H1 (cell line): ENCODE measurements around the gene ATP1A1. TPM values are rescaled to one million over a fixed set of nuclear protein-coding genes. Genes with fewer than 3 reads are reported as not detected.

Source experiments
- CTCF ChIA-PET: fragments of 300-600 bp; sonication (Branson Sonifier 250); formaldehyde crosslinking; loops from one replicate; lab custom pipeline; 2021; ENCODE audit not compliant: partially characterized antibody; lab: Charles Lee
- POLR2A ChIA-PET: fragments of 300-600 bp; sonication (Branson Sonifier 250); formaldehyde crosslinking; loops from one replicate; lab custom pipeline; 2021; ENCODE audit warnings: inconsistent platforms; ENCODE audit not compliant: partially characterized antibody; lab: Charles Lee
- DNase-seq, 2 experiments: peaks; one replicate each; pipeline versions ENCODE4 v3.0.0 to v3.0.0-alpha.2; 2010 to 2022; ENCODE audit warnings: low spot score in 2 of 2, low read depth in 1 of 2, mixed read lengths in 1 of 2
- FAIRE-seq: peaks from 2 replicates; lab custom pipeline; 2011; peaks lifted over from hg19 to GRCh38; lab: Jason Lieb, UNC
- H2AFZ ChIP-seq: 2 replicates; pipeline ENCODE4 v1.8.1; 2012; ENCODE audit warnings: low read length, inconsistent platforms
- H2AK5ac ChIP-seq: 2 replicates; pipeline ENCODE4 v1.6.1; 2013; ENCODE audit warnings: low read depth, low read length
- H2BK120ac ChIP-seq: replicated peaks from 2 replicates; pipeline ENCODE3; 2013; ENCODE audit warnings: low read depth, low read length, inconsistent platforms
- H2BK12ac ChIP-seq: 2 replicates; pipeline ENCODE4 v1.6.1; 2013; ENCODE audit warnings: low read depth, low read length
- H2BK15ac ChIP-seq: 2 replicates; pipeline ENCODE4 v1.6.1; 2013; ENCODE audit warnings: low read length
- H2BK20ac ChIP-seq: 2 replicates; pipeline ENCODE4 v1.6.1; 2013; ENCODE audit warnings: low read length
- H2BK5ac ChIP-seq: 2 replicates; pipeline ENCODE4 v1.6.1; 2013; ENCODE audit warnings: low read depth, low read length
- H3K14ac ChIP-seq: 2 replicates; pipeline ENCODE4 v1.6.1; 2013; ENCODE audit warnings: inconsistent platforms; ENCODE audit not compliant: insufficient read length
- H3K18ac ChIP-seq: 2 replicates; pipeline ENCODE4 v1.6.1; 2013; ENCODE audit warnings: low read length; ENCODE audit errors: extremely low read depth
- H3K23ac ChIP-seq: 2 replicates; pipeline ENCODE4 v1.6.1; 2013; ENCODE audit warnings: inconsistent platforms; ENCODE audit not compliant: insufficient read length
- H3K23me2 ChIP-seq: 2 replicates; pipeline ENCODE4 v1.6.1; 2013; ENCODE audit warnings: low read depth, low read length
- H3K27ac ChIP-seq: 2 replicates; pipeline ENCODE4 v1.6.1; 2011; ENCODE audit warnings: low read depth, low read length, inconsistent platforms
- H3K27me3 ChIP-seq, 4 experiments: replicated peaks in 1 of 4; 1 replicate in 1 of 4; 2 replicates in 3 of 4; pipeline versions ENCODE4 v1.6.1 to v1.8.1; 2011 to 2013; ENCODE audit warnings: low read length in 3 of 4, mild to moderate bottlenecking in 3 of 4, inconsistent platforms in 2 of 4, mixed read lengths in 2 of 4, moderate library complexity in 1 of 4; ENCODE audit not compliant: control insufficient read depth in 3 of 4, insufficient read depth in 3 of 4; ENCODE audit errors: extremely low read depth in 1 of 4
- H3K36me3 ChIP-seq, 4 experiments: 2 replicates each; pipeline versions ENCODE4 v1.6.1 to v1.8.1; 2011 to 2013; ENCODE audit warnings: mild to moderate bottlenecking in 4 of 4, low read length in 3 of 4, moderate library complexity in 2 of 4, control low read depth in 1 of 4, inconsistent platforms in 1 of 4; ENCODE audit not compliant: insufficient read depth in 4 of 4, control insufficient read depth in 2 of 4
- H3K4ac ChIP-seq: replicated peaks from 2 replicates; pipeline ENCODE3; 2013; ENCODE audit warnings: low read length, low read depth, mixed read lengths, inconsistent platforms; ENCODE audit not compliant: insufficient read length
- H3K4me1 ChIP-seq, 4 experiments: replicated peaks in 1 of 4; 1 replicate in 1 of 4; 2 replicates in 3 of 4; pipeline versions ENCODE4 v1.6.1 to v1.8.1; 2011 to 2013; ENCODE audit warnings: low read length in 3 of 4, inconsistent platforms in 2 of 4, mixed read lengths in 1 of 4; ENCODE audit not compliant: insufficient read depth in 4 of 4, control insufficient read depth in 3 of 4
- H3K4me2 ChIP-seq, 2 experiments: 2 replicates each; pipeline versions ENCODE4 v1.6.1 to v1.8.1; 2011 to 2013; ENCODE audit warnings: low read depth in 2 of 2, low read length in 2 of 2, control low read depth in 1 of 2, inconsistent platforms in 1 of 2, mild to moderate bottlenecking in 1 of 2; ENCODE audit not compliant: insufficient read depth in 1 of 2
- H3K4me3 ChIP-seq, 4 experiments: fragments of 200-600, 300-600 bp in 1 of 4; sonication (generic), shearing (Covaris generic), sonication (Bioruptor Twin) in 1 of 4; 2 replicates each; pipeline versions ENCODE4 v1.5.1 to v1.8.1; 2011 to 2016; ENCODE audit warnings: low read length in 4 of 4, low read depth in 3 of 4, control low read depth in 2 of 4, inconsistent platforms in 2 of 4, mild to moderate bottlenecking in 2 of 4, mixed read lengths in 1 of 4, moderate library complexity in 1 of 4; ENCODE audit not compliant: insufficient read depth in 2 of 4; ENCODE audit errors: extremely low read depth in 1 of 4
- H3K56ac ChIP-seq: replicated peaks from 2 replicates; pipeline ENCODE3; 2013; ENCODE audit warnings: low read depth, mild to moderate bottlenecking, mixed read lengths, low read length, inconsistent platforms; ENCODE audit not compliant: insufficient read length
- H3K79me1 ChIP-seq: 2 replicates; pipeline ENCODE4 v1.6.1; 2013; ENCODE audit warnings: low read depth, low read length, control low read depth
- H3K79me2 ChIP-seq, 2 experiments: 2 replicates each; pipeline versions ENCODE4 v1.6.1 to v1.8.1; 2012 to 2013; ENCODE audit warnings: low read length in 2 of 2, mild to moderate bottlenecking in 2 of 2, inconsistent platforms in 1 of 2; ENCODE audit not compliant: insufficient read depth in 2 of 2, control insufficient read depth in 1 of 2
- H3K9ac ChIP-seq, 4 experiments: replicated peaks in 1 of 4; 1 replicate in 1 of 4; 2 replicates in 3 of 4; pipeline versions ENCODE4 v1.6.1 to v1.8.1; 2011 to 2013; ENCODE audit warnings: low read depth in 3 of 4, low read length in 3 of 4, control low read depth in 2 of 4, mild to moderate bottlenecking in 2 of 4, moderate library complexity in 2 of 4, inconsistent platforms in 1 of 4; ENCODE audit errors: extremely low read depth in 1 of 4
- H3K9me3 ChIP-seq, 2 experiments: 2 replicates each; pipeline versions ENCODE4 v1.6.1 to v1.8.1; 2012 to 2013; ENCODE audit warnings: mild to moderate bottlenecking in 2 of 2, moderate library complexity in 2 of 2, control low read depth in 1 of 2, inconsistent platforms in 1 of 2, low read depth in 1 of 2, low read length in 1 of 2, mixed read lengths in 1 of 2; ENCODE audit not compliant: insufficient read depth in 2 of 2
- H4K20me1 ChIP-seq, 2 experiments: replicated peaks in 1 of 2; 2 replicates each; pipeline versions ENCODE3 to v1.8.1; 2011 to 2013; ENCODE audit warnings: inconsistent platforms in 2 of 2, low read length in 2 of 2, mild to moderate bottlenecking in 1 of 2; ENCODE audit not compliant: insufficient read depth in 2 of 2, control insufficient read depth in 1 of 2
- H4K5ac ChIP-seq: 2 replicates; pipeline ENCODE4 v1.6.1; 2013; ENCODE audit warnings: low read length, low read depth, mixed read lengths, inconsistent platforms; ENCODE audit not compliant: insufficient read length
- H4K8ac ChIP-seq: 2 replicates; pipeline ENCODE4 v1.8.0; 2013; ENCODE audit warnings: mild to moderate bottlenecking, moderate library complexity, low read length, inconsistent platforms; ENCODE audit not compliant: insufficient read depth; ENCODE audit errors: extremely low read depth
- H4K91ac ChIP-seq: replicated peaks from 2 replicates; pipeline ENCODE3; 2013; ENCODE audit warnings: low read length, mixed read lengths, inconsistent platforms; ENCODE audit not compliant: insufficient read length
- BACH1 ChIP-seq: IDR thresholded peaks from 2 replicates; pipeline ENCODE4 v1.6.1; 2012; ENCODE audit warnings: low read length, improper control_type of control experiment
- CEBPB ChIP-seq: IDR thresholded peaks from 2 replicates; pipeline ENCODE4 v1.6.1; 2012; ENCODE audit warnings: low read depth, low read length
- CHD2 ChIP-seq: IDR thresholded peaks from 2 replicates; pipeline ENCODE4 v1.6.1; 2012; ENCODE audit warnings: low read length, improper control_type of control experiment
- KDM1A ChIP-seq: fragments of 200-600, 300-600 bp; sonication (generic); IDR thresholded peaks from 2 replicates; pipeline ENCODE4 v1.7.1; 2016; ENCODE audit warnings: mild to moderate bottlenecking, low read length, borderline replicate concordance
- PHF8 ChIP-seq: fragments of 200-600 bp; sonication (generic); conservative IDR thresholded peaks from 2 replicates; pipeline ENCODE4 v1.7.1; 2012; ENCODE audit warnings: low read depth, mild to moderate bottlenecking, inconsistent platforms, low read length, moderate library complexity
- RNF2 ChIP-seq: fragments of 200-900, 300-1000 bp; sonication (generic); IDR thresholded peaks from 2 replicates; pipeline ENCODE4 v1.7.1; 2016; ENCODE audit warnings: borderline replicate concordance, low read depth, mild to moderate bottlenecking, antibody characterized with exemption, low read length; ENCODE audit not compliant: poor library complexity, severe bottlenecking; ENCODE audit errors: missing control alignments
- TAF7 ChIP-seq: optimal IDR thresholded peaks from 2 replicates; pipeline ENCODE3; 2011; ENCODE audit warnings: low read depth, mild to moderate bottlenecking, inconsistent platforms, low read length, moderate library complexity, borderline replicate concordance
- YY1 ChIP-seq: IDR thresholded peaks from 2 replicates; pipeline ENCODE4 v1.6.1; 2011; ENCODE audit warnings: low read depth, mild to moderate bottlenecking, low read length
- WGBS, 2 experiments: shearing (Covaris generic) in 1 of 2; methylation state at CpG; one replicate each; pipeline versions ENCODE4 v1.1.6 to v1.1.7; 2013 to 2015; ENCODE audit warnings: low lambda C conversion rate in 2 of 2, mixed read lengths in 2 of 2, inconsistent platforms in 1 of 2, low coverage in 1 of 2, missing lambda C conversion rate in 1 of 2; ENCODE audit not compliant: insufficient replicate concordance in 2 of 2, insufficient coverage in 1 of 2, insufficient read length in 1 of 2; ENCODE audit errors: extremely low coverage in 1 of 2, missing lambda C conversion rate in 1 of 2; 5-methylcytosine and 5-hydroxymethylcytosine counted together
- polyA plus RNA-seq, 7 experiments: library from polyadenylated mRNA; depleted of rRNA in 3 of 7; stranded (reverse) in 5 of 7; unstranded in 2 of 7; fragments of >200 nt in 5 of 7; fragments of 200-250 nt in 2 of 7; gene quantifications; 1 replicate in 5 of 7; 2 replicates in 1 of 7; 4 replicates in 1 of 7; pipeline versions ENCODE4 v1.2.1 to v1.2.3, GENCODE V29; 2011 to 2013; ENCODE audit warnings: missing spikeins in 2 of 7, mixed read lengths in 2 of 7
- total RNA-seq: library from RNA; stranded (reverse); fragmentation: NEBNext Ultra II Directional; extraction: Animal tissue kit (Norgen Biotek cat#: 25700); gene quantifications from 2 replicates; pipeline ENCODE4 v1.2.1, GENCODE V29; 2021
- TF ChIP-seq, protein P1 (sequence below): IDR thresholded peaks from 2 replicates; pipeline ENCODE4 v1.6.1; 2012; ENCODE audit warnings: low read length, inconsistent platforms
- TF ChIP-seq, protein P2 (sequence below): IDR thresholded peaks from 2 replicates; pipeline ENCODE4 v1.6.1; 2011; ENCODE audit warnings: low read depth, mild to moderate bottlenecking, low read length; ENCODE audit not compliant: insufficient read depth

Gene ATP1A1
- total and polyA plus RNA-seq, 2 of the 8 experiments (the other 6 are each of a cell fraction or from before 2014, with no cell fraction given), result 222 to 325 TPM

DNA sequence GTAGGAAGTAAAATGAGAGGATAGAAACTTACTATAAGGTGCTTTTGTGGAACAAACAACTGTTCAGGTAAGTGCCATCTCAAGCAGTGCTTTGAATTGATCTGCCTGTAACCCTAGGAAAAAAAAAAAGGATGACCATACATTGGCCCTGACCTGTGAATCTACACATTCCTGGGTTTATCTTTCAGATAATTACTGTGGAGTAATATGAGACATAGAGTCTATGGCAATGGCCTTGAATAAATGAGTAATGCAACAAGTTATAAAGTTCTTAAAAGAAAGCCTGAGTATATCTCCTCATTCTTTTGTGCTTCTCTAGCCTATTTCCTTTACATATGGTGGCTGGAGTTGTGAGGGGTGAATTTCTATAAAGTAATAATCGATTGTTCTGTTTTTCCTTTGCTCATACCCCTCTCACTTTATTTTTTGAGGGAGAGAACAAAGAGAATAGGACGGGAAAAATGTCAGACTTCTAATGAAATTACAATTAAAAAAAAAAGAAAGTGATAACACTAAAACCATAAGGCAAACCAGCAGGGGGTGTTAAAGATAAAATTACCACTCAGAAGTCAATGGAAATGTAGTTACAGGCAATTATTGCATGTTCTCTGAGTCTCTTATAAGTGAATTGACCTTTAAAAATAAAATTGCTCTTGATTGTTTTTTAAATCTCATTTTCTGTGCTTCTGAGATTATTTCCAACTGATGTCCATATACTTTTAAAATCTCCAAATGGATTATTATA is 12.4 kb upstream of the ATP1A1 start:
- FAIRE-seq (no peak), DNase-seq (no peak)
- WGBS, 2 experiments, result 85% methylated on average over 2 of the region's 2 CpGs; no CpG with 5 or more reads in 1 of the 2 experiments
- Histone ChIP-seq H3K9me3 (no peaks in the 10 kb centered on the region), H3K79me2 (no peaks in the 10 kb centered on the region), H4K91ac (no peak overlapping the region), H3K9ac (no peak overlapping the region), H3K36me3 (no peaks in the 10 kb centered on the region), H3K79me1 (no peaks in the 10 kb centered on the region), H3K27ac (no peak overlapping the region), H3K27me3 (no peaks in the 10 kb centered on the region), H3K18ac (no peak overlapping the region), H2BK20ac (no peak overlapping the region), H2AFZ (no peak overlapping the region), H2BK12ac (no peak overlapping the region), H4K5ac (no peak overlapping the region), H2BK15ac (no peak overlapping the region), H3K14ac (no peak overlapping the region), H2BK5ac (no peak overlapping the region), H3K4me1 (no peaks in the 10 kb centered on the region; a peak in 1 of 7 replicates), H3K4ac (no peak overlapping the region), H3K4me2 (no peak overlapping the region), H3K4me3 (no peak overlapping the region), H3K23ac (no peak overlapping the region), H3K56ac (no peak overlapping the region), H4K8ac (no peak overlapping the region), H3K23me2 (no peaks in the 10 kb centered on the region), H2BK120ac (no peak overlapping the region), H2AK5ac (no peak overlapping the region), H4K20me1 (no peaks in the 10 kb centered on the region)
- POLR2A ChIA-PET, result interaction anchor here (2.4 kb wide), 1 partner anchor 14 kb away, joined by 8 read pairs; the partner anchor contains the start of gene ATP1A1
- CTCF ChIA-PET, result interaction anchor here (3.3 kb wide), 1 partner anchor 7 kb away, joined by 14 read pairs; no protein-coding TSS in a partner anchor
- TF ChIP-seq, protein P1, sequence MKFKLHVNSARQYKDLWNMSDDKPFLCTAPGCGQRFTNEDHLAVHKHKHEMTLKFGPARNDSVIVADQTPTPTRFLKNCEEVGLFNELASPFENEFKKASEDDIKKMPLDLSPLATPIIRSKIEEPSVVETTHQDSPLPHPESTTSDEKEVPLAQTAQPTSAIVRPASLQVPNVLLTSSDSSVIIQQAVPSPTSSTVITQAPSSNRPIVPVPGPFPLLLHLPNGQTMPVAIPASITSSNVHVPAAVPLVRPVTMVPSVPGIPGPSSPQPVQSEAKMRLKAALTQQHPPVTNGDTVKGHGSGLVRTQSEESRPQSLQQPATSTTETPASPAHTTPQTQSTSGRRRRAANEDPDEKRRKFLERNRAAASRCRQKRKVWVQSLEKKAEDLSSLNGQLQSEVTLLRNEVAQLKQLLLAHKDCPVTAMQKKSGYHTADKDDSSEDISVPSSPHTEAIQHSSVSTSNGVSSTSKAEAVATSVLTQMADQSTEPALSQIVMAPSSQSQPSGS, result no peak
- TF ChIP-seq TAF7 (no peak), CEBPB (no peak), YY1 (no peak), PHF8 (no peak), KDM1A (no peak), RNF2 (no peak), BACH1 (no peak), CHD2 (no peak)
- TF ChIP-seq, protein P2, sequence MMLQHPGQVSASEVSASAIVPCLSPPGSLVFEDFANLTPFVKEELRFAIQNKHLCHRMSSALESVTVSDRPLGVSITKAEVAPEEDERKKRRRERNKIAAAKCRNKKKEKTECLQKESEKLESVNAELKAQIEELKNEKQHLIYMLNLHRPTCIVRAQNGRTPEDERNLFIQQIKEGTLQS, result no peak
